ENCODE measurements around the gene ABI3.

Gene ABI3

GRCh38 chr17:49214676-49215360 lies 4.3 kb downstream of the ABI3 start:
- DNase-seq (ENCODE audit: low read depth, low spot score) = no peak
- Histone ChIP-seq H3K27ac (ENCODE audit: low read length) (no peak overlapping the region), H3K9me3 (ENCODE audit: control insufficient read depth, insufficient read depth, low read length) (no peaks in the 10 kb centered on the region), H3K36me3 (ENCODE audit: control insufficient read depth, insufficient read depth, low read length) (no peaks in the 10 kb centered on the region), H3K4me1 (ENCODE audit: control insufficient read depth, insufficient read depth, low read length) (peaks cover 4% of the 10 kb centered on the region), H3K4me3 (ENCODE audit: low read length) (no peak overlapping the region), H3K27me3 (ENCODE audit: control insufficient read depth, insufficient read depth, low read length) (no peaks in the 10 kb centered on the region)
- WGBS (ENCODE audit: insufficient coverage, insufficient read length) = no CpG with 5 or more reads among the region's 12 CpGs

GRCh38 chr17:49216482-49216881 lies 6.0 kb downstream of the ABI3 start:
- Histone ChIP-seq H3K4me1 (ENCODE audit: control insufficient read depth, insufficient read depth, low read length) (peaks cover 4% of the 10 kb centered on the region), H3K36me3 (ENCODE audit: control insufficient read depth, insufficient read depth, low read length) (no peaks in the 10 kb centered on the region), H3K9me3 (ENCODE audit: control insufficient read depth, insufficient read depth, low read length) (no peaks in the 10 kb centered on the region), H3K27me3 (ENCODE audit: control insufficient read depth, insufficient read depth, low read length) (no peaks in the 10 kb centered on the region), H3K27ac (ENCODE audit: low read length) (no peak overlapping the region), H3K4me3 (ENCODE audit: low read length) (no peak overlapping the region)
- no peak for DNase-seq (ENCODE audit: low read depth, low spot score)
- no CpG with 5 or more reads among the region's 13 CpGs for WGBS (ENCODE audit: insufficient coverage, insufficient read length)

GRCh38 chr17:49216953-49217650 lies 6.6 kb downstream of the ABI3 start:
- H3K9me3 ChIP-seq (ENCODE audit: control insufficient read depth, insufficient read depth, low read length) = no peaks in the 10 kb centered on the region
- H3K27me3 ChIP-seq (ENCODE audit: control insufficient read depth, insufficient read depth, low read length) = no peaks in the 10 kb centered on the region
- WGBS (ENCODE audit: insufficient coverage, insufficient read length) = no CpG with 5 or more reads among the region's 11 CpGs
- no peak overlapping the region for H3K4me3 ChIP-seq (ENCODE audit: low read length)
- H3K36me3 ChIP-seq (ENCODE audit: control insufficient read depth, insufficient read depth, low read length) = no peaks in the 10 kb centered on the region
- no peak for DNase-seq (ENCODE audit: low read depth, low spot score)
- peaks cover 4% of the 10 kb centered on the region for H3K4me1 ChIP-seq (ENCODE audit: control insufficient read depth, insufficient read depth, low read length)
- no peak overlapping the region for H3K27ac ChIP-seq (ENCODE audit: low read length)

- Histone ChIP-seq H3K4me1 (ENCODE audit: control insufficient read depth, insufficient read depth, low read length) (peaks cover 4% of the 10 kb centered on the region), H3K27me3 (ENCODE audit: control insufficient read depth, insufficient read depth, low read length) (peaks cover 2% of the 10 kb centered on the region; the same call in 1 of the 2 replicates), H3K4me3 (ENCODE audit: low read length) (no peak overlapping the region), H3K9me3 (ENCODE audit: control insufficient read depth, insufficient read depth, low read length) (no peaks in the 10 kb centered on the region), H3K36me3 (ENCODE audit: control insufficient read depth, insufficient read depth, low read length) (no peaks in the 10 kb centered on the region), H3K27ac (ENCODE audit: low read length) (no peak overlapping the region)
- no CpG with 5 or more reads among the region's 17 CpGs for WGBS (ENCODE audit: insufficient coverage, insufficient read length)
- DNase-seq (ENCODE audit: low read depth, low spot score) = no peak
Measured at GRCh38 chr17:49217651-49218413, 7.3 kb downstream of the ABI3 start.

- no CpG with 5 or more reads among the region's 37 CpGs for WGBS (ENCODE audit: insufficient coverage, insufficient read length)
- Histone ChIP-seq H3K36me3 (ENCODE audit: control insufficient read depth, insufficient read depth, low read length) (no peaks in the 10 kb centered on the region), H3K4me3 (ENCODE audit: low read length) (no peak overlapping the region), H3K4me1 (ENCODE audit: control insufficient read depth, insufficient read depth, low read length) (peaks cover 4% of the 10 kb centered on the region), H3K27me3 (ENCODE audit: control insufficient read depth, insufficient read depth, low read length) (peaks cover 5% of the 10 kb centered on the region; the same call in 1 of the 2 replicates), H3K9me3 (ENCODE audit: control insufficient read depth, insufficient read depth, low read length) (no peaks in the 10 kb centered on the region), H3K27ac (ENCODE audit: low read length) (no peak overlapping the region)
- no peak for DNase-seq (ENCODE audit: low read depth, low spot score)
Measured at GRCh38 chr17:49218941-49219913, 8.7 kb downstream of the ABI3 start.

- H3K9me3 ChIP-seq (ENCODE audit: control insufficient read depth, insufficient read depth, low read length) = no peaks in the 10 kb centered on the region
- H3K36me3 ChIP-seq (ENCODE audit: control insufficient read depth, insufficient read depth, low read length) = no peaks in the 10 kb centered on the region
- no peak overlapping the region for H3K27ac ChIP-seq (ENCODE audit: low read length)
- H3K4me1 ChIP-seq (ENCODE audit: control insufficient read depth, insufficient read depth, low read length) = peaks cover 7% of the 10 kb centered on the region
- WGBS (ENCODE audit: insufficient coverage, insufficient read length) = no CpG with 5 or more reads among the region's 15 CpGs
- DNase-seq (ENCODE audit: low read depth, low spot score) = no peak
- no peak overlapping the region for H3K4me3 ChIP-seq (ENCODE audit: low read length)
- peaks cover 11% of the 10 kb centered on the region; the same call in 1 of the 2 replicates for H3K27me3 ChIP-seq (ENCODE audit: control insufficient read depth, insufficient read depth, low read length)
Measured at GRCh38 chr17:49219987-49220386, 9.5 kb downstream of the ABI3 start.

- WGBS (ENCODE audit: insufficient coverage, insufficient read length) = no CpG with 5 or more reads among the region's 9 CpGs
- Histone ChIP-seq H3K9me3 (ENCODE audit: control insufficient read depth, insufficient read depth, low read length) (no peaks in the 10 kb centered on the region), H3K4me1 (ENCODE audit: control insufficient read depth, insufficient read depth, low read length) (peaks cover 5% of the 10 kb centered on the region; the same call in 1 of the 2 replicates), H3K27me3 (ENCODE audit: control insufficient read depth, insufficient read depth, low read length) (peaks cover 20% of the 10 kb centered on the region; the same call in 1 of the 2 replicates), H3K27ac (ENCODE audit: low read length) (no peak overlapping the region), H3K36me3 (ENCODE audit: control insufficient read depth, insufficient read depth, low read length) (no peaks in the 10 kb centered on the region), H3K4me3 (ENCODE audit: low read length) (no peak overlapping the region; the same call in 1 of the 2 replicates)
- DNase-seq (ENCODE audit: low read depth, low spot score) = no peak
Measured at GRCh38 chr17:49223168-49223516, 12.6 kb downstream of the ABI3 start.

- H3K36me3 ChIP-seq (ENCODE audit: control insufficient read depth, insufficient read depth, low read length) = no peaks in the 10 kb centered on the region
- peaks cover 20% of the 10 kb centered on the region; the same call in 1 of the 2 replicates for H3K27me3 ChIP-seq (ENCODE audit: control insufficient read depth, insufficient read depth, low read length)
- H3K4me3 ChIP-seq (ENCODE audit: low read length) = peak overlapping the region; percentile 25; the same call in 1 of the 2 replicates
- H3K27ac ChIP-seq (ENCODE audit: low read length) = no peak overlapping the region
- no CpG with 5 or more reads among the region's 31 CpGs for WGBS (ENCODE audit: insufficient coverage, insufficient read length)
- H3K4me1 ChIP-seq (ENCODE audit: control insufficient read depth, insufficient read depth, low read length) = peaks cover 5% of the 10 kb centered on the region; the same call in 1 of the 2 replicates
- no peaks in the 10 kb centered on the region for H3K9me3 ChIP-seq (ENCODE audit: control insufficient read depth, insufficient read depth, low read length)
- DNase-seq (ENCODE audit: low read depth, low spot score) = no peak
Measured at GRCh38 chr17:49223517-49224197, 13.2 kb downstream of the ABI3 start.

- WGBS (ENCODE audit: insufficient coverage, insufficient read length) = no CpG with 5 or more reads among the region's 95 CpGs
Measured at GRCh38 chr17:49224198-49224996, 13.9 kb downstream of the ABI3 start.

More at GRCh38 chr17:49224198-49224996, 13.9 kb downstream of the ABI3 start:
- no peak for DNase-seq (ENCODE audit: low read depth, low spot score)
- Histone ChIP-seq H3K27me3 (ENCODE audit: control insufficient read depth, insufficient read depth, low read length) (peaks cover 21% of the 10 kb centered on the region; the same call in 1 of the 2 replicates), H3K27ac (ENCODE audit: low read length) (no peak overlapping the region), H3K36me3 (ENCODE audit: control insufficient read depth, insufficient read depth, low read length) (no peaks in the 10 kb centered on the region), H3K9me3 (ENCODE audit: control insufficient read depth, insufficient read depth, low read length) (no peaks in the 10 kb centered on the region), H3K4me3 (ENCODE audit: low read length) (peak overlapping the region; percentile 25; the same call in 1 of the 2 replicates), H3K4me1 (ENCODE audit: control insufficient read depth, insufficient read depth, low read length) (peaks cover 5% of the 10 kb centered on the region; the same call in 1 of the 2 replicates)

Data from iPS DF 6.9 (cell line).